NT2/D1 (cell line): ENCODE data around the gene HK2.

Experiments used
- SUZ12 ChIP-seq: IDR thresholded peaks from 2 replicates; pipeline ENCODE4 v1.6.1; 2011; ENCODE audit not compliant: insufficient read length, insufficient read depth; ENCODE audit errors: extremely low read depth
- YY1 ChIP-seq: IDR thresholded peaks from 2 replicates; pipeline ENCODE4 v1.6.1; 2011; ENCODE audit not compliant: insufficient read length, insufficient read depth
- ZNF274 ChIP-seq: IDR thresholded peaks from 2 replicates; pipeline ENCODE4 v1.6.1; 2011; ENCODE audit warnings: mild to moderate bottlenecking, low read depth, low read length

DNA sequence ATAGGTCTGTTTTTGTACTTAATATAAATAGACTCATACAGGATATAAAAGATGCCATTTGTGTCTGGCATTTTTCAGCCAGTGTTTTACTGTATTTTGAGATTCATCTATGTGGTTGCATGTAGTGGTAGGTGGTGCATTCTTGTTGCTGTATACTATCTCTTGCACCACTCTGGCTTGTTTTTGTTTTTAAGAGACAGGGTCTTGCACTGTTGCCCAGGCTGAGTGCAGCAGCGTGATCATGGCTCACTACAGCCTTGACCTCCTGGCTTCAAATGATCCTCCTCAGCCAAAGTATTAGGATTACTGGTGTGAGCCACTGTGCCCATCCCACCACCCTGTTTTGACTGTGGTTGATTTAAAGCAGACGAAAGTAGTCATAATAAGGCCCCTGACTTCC, 12.6 kb downstream of the HK2 start:
- TF ChIP-seq SUZ12 (no peak), ZNF274 (no peak), YY1 (no peak)
